Activated CD4-positive, alpha-beta T cell treated with anti-CD3 and anti-CD28 coated beads, Interleukin-2, amount 50 U/mL, for 48 hours (primary cell): ENCODE measurements around the gene SLC9C2.
"Not testable (repeated sequence)": the region's sequence is repeated elsewhere in the genome, so short reads cannot be mapped to it uniquely, and the experiment has no call there.

Source experiments
- DNase-seq, 2 experiments: peaks; one replicate each; pipeline ENCODE4 v3.0.0-alpha.2; 2020

Gene SLC9C2, protein sequence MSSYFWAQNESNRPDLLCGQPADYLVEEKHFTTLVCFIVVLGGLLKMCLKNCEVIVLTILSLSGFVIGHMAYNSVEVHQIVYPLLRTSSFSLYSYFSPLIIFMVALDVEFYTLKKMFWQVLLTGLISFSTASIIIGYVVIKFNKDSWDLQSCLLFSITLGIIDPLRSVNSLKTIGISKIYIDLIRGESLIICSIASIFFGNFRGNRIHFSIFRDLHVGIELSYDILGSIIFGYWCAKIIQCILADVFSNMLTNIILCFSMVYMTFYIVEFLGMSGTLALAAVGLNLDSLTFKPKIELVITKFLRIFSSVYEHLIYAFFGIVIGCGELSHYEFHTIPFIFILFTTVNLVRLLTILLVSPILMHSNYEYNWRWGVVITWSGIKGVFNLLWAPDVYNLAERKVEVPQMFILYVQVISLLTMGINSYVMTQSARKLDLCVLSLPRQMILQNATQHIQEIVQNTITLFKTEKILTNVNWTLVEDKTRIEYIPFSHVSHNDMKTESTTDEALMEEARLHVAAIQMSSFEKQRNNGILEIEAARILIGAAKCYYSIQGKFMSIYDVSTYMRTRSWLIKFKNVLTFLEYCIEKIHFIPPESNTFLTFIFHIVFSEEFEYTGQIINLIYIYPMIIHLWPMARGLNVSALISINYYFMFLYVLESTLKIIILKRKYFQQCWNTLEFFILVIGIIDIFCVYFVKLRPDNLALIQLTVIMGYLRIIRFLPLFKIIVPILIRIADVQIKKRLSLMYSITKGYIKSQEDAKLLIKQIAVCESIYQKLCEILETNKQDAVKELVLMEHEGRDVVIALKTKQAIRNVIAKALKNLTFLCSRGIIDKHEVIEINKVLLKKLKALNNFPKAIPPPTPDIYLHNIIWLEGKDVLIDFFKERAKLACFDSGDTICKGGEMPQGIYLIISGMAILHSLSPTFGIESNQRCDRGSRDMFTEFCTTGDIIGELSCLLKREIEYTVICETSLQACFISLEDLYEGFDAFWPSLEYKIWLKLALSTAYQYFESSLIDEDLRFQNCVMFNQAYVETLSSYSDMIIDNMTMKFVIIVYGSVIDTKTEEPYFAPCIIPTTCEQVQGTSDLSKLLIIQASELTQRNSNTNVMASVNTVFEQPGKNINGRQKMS

DNA sequence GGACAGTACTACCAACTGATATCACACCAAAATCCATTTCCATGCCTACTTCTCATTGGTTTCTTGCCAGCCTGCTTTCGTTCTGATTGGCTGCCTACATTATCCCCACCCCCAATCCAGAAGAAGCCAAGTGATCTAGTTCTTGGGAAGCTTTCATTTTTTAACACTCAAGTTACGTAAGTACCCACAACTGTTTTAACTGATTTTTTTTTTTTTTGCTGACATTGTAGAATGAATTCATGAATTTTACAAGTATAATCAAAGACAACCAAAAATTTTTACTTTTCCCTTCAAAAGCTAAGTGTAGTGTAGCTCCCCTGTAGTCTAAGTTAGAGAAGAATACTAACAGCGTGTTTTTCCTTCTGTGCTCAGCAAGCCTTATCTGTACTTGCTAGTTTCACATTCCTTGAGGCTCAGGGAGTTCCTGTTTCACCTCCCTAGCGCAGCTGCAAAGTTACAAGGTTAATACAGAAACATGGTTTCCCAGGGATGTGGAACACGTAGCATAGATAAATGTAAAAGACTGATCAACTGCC, at the start of gene SLC9C2:
SLC9C2 (minus strand) TSS at position 17 of the 536 bp plus-strand sequence. CDS start 1,296 bp downstream, outside the sequence.
- no peak for DNase-seq

DNA sequence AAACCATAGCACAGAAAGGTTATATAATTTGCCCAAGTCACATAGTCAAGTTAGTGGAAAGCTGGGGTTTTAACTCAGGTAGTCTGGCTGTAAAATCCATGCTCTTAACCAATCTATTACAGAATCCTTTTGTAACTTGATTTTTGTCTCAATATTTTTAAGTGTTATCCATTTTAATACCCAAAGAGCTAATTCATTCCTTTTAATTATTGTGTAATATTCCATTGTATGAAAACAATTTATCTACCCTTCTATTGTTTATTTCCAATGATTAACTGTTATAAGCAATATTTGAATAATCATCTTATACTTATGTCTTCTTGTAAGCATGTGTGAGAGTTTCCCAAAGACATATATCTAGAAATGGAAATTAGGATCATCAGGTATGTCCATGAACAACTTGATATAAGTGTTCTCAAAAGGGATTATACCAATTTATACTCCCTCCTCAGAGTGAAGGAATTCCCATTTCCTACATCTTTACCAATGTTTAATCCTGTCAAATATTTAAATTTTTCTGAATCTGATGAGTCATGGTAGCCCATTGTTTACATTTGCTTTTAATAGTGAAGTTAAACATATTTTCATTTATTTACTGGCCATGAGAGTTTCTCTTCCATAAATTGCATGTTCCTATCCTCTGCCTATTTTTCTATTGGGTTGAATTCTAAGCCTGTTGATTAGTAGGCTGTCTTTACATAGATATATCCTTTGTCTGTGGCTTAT, 46.2 kb upstream of the SLC9C2 start:
- no peak for DNase-seq

DNA sequence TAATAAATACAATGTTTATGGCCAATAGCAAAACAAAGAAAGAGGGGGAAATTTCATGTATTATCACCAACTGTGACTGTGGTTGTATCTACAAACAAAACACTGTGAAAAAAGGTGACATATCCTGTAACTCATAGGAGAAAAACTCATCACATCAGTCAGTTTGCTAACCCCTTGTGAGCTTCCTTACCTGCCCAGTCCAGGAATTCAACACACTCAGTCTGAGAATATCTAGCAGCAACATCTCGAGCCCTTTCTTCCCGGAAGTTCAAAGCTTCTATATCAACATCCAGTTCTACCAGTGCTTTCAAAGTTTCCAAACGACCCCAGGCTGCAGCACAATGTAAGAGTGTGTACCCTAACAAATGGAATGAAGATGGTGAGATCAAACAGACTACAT, 43.8 kb upstream of the SLC9C2 start:
- no peak for DNase-seq

DNA sequence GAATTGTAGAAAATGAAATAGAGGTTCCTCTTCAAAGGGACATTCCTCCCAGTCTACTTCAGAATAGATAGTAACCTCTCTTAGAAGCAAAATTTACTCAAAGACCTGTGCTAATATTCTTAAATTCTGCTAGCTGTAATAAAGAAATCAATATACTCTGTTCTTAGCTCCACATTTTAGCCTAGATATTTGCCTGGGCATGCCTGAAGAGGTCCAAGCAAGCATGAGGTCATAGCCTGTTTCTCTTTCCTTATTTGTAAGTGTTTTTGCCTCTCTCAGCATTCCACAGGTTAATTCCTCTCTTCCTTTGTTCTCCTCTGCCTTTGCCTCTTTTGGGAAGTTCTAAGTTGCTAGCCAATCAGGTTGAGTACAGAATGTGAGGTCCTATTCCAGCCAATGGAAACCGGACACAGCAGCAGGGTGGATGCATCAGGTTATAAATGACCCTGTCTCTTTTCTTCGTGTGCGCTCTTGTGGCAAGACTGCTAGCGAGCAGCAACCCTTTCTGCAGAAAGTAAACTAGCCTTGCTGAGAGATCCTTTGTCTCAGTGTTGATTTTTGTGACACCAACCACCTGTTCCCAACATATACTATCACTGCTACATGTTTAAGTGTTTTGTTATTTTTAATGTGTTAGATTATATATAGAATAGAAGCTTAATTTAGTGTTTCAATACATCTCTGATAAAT, 39.7 kb upstream of the SLC9C2 start:
- DNase-seq: not testable (repeated sequence)

DNA sequence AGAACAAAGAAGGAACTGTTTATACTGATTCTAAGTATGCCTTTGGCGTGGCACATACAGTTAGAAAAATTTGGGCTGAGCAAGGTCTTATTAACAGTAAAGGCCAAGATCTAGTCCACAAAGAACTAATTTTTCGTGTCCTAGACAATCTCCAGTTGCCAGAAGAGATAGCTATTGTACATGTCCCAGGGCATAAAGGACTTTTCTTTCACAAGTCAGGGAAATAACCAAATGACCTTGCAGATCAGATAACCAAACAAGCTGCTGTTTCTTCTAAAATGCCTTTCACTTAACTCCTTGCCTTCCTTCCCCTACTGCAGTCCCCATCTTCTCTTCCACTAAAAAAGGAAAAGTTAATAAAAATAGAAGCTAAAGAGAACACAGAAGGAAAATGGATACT, 36.2 kb upstream of the SLC9C2 start:
- DNase-seq: no peak

DNA sequence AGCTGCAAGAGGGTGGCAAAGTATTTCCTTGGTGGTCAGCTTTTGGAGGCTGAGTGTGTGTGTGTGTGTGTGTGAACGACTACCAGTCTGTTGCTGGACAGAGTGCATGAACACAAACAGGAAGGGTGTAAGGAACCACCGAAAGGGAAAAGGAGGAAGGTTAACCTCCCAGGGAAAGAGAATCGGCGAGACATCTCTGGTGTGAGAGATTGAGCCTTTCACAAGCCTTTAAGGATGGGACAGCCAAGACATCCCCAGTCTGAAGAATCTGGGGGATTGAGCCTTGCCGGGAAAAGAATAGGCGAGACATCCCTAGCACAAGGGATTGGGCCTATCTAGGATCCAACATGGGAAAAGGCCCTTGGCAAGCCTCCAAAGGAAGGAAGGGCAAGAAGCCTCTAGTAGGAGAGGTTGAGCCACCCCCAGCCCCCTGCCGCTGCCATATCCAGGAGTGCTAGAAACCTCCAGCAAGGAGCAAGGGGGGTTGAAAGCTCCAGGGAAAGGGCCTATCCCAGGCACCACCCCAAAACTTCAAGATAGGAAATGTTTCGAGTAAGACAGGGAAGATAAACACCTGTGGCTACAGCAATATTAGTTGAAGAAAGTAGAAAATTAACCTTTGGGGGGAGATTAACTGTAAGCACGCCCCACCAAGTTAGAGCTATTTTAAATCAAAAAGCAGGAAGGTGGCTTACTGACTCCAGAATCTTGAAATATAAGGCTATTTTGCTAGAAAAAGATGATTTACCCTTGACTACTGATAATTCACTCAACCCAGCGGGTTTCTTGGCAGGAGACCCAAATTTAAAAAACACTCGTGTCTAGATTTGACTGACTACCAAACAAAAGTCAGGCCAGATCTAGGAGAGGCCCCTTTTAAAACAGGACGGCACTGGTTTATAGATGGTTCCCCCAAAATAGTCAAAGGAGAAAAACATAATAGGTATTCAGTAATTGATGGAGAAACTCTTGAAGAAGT, 35.5 kb upstream of the SLC9C2 start:
- no peak for DNase-seq

DNA sequence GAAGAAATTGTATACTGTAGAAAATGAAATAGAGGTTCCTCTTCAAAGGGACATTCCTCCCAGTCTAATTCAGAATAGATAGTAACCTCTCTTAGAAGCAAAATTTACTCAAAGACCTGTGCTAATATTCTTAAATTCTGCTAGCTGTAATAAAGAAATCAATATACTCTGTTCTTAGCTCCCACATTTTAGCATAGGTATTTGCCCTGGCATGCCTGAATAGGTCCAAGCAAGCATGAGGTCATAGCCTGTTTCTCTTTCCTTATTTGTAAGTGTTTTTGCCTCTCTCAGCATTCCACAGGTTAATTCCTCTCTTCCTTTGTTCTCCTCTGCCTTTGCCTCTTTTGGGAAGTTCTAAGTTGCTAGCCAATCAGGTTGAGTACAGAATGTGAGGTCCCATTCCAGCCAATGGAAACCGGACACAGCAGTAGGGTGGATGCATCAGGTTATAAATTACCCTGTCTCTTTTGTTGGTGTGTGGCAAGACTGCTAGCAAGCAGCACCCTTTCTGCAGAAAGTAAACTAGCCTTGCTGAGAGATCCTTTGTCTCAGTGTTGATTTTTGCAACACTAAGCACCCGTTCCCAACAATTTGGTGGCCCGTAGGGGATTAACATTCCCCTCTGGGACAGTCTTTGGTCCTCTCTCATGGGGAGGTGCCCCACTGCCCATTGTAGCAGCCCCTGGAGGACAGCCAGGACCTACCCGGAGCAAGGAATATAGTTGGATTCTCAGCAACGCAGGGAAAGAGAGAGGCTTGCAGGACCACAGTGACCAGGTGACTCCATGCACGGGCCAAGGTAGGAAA, 34.6 kb upstream of the SLC9C2 start:
- not testable (repeated sequence) for DNase-seq

DNA sequence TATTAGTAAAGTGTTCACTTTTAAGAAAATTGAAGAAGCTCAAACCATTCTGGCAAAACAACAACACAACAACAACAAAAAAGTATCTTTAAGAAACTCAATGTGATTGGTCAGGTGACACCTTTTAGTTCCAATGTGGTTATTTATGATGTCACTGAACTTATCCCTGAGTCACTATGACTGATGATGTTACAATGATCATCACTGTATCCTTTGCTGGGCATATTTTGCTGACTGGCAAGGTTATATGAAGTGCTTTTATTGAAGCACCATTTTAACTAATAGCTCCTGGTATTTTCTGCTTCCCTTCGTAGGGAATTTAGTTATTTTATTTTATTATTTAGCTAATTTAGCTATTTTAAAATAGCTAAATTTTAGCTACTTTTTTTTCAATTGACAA, 32.2 kb upstream of the SLC9C2 start, which contains the start of gene TEX50:
TEX50 (plus strand) TSS at position 223 of the 400 bp plus-strand sequence. CDS start 184 bp downstream, outside the sequence.
- DNase-seq: no peak

DNA sequence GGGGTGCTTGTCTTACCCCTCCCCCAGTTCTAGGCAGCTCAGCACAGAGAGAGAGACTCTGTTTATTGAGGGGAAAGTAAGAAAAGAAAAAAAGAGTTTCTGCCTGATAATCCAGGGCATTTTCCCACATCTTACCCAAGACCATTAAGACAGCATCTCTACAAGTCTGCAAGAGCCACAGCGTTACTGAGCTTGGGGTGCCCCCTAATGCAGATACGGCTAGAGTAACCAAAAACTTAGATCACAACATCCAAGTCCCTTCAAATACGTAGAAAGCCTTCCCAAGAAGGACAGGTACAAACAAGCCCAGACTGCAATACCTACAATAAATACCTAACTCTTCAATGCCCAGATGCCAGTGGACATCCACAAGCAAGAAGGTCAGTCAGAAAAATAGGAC, 26.0 kb upstream of the SLC9C2 start:
- DNase-seq: no peak

DNA sequence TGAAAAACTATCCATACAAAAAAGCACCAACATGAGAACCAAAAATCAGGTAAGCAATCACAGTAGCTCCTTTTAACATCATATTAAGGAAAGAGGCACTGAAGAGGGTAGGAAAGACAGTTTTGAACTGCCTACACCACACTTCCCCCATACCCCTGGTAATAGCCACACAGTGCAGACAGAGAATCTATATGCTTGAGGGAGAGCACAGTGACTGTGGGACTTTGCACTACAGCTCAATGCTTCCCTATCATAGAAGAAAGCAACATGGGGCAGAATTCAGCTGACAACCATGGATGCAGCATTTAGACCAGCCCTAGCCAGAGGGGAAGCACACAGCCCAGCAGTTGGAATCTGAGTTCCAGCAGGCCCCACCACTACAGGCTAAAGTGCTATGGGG, 24.4 kb upstream of the SLC9C2 start:
- no peak for DNase-seq

DNA sequence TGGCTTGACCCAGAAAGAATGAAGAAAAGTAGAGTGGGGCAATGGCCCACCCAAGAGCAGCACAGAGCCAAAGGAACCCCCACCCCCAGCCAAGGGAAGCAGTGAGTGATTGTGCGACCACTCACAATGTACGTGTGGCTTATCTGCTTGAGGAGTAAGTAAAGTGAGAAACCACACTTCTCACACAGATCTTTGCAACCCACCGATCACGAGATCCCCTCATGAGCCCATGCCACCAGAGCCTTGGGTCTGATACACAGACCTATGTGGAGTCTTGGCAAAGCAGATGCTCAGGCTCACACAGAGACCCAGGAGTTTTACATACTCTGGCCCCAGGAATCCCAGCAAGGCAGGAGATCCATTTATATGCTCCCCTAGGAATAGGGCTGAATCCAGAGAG, 14.0 kb upstream of the SLC9C2 start:
- DNase-seq: no peak

DNA sequence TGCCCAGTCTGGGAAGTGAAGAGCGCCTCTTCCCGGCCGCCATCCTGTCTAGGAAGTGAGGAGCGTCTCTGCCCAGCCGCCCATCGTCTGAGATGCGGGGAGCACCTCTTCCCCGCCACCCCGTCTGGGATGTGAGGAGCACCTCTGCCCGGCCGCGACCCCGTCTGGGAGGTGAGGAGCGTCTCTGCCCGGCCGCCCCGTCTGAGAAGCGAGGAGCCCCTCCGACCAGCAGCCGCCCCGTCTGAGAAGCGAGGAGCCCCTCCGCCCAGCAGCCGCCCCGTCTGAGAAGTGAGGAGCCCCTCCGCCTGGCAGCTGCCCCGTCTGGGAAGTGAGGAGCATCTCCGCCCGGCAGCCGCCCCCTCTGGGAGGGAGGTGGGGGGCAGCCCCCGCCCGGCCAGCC, 10.2 kb upstream of the SLC9C2 start:
- not testable (repeated sequence) for DNase-seq

DNA sequence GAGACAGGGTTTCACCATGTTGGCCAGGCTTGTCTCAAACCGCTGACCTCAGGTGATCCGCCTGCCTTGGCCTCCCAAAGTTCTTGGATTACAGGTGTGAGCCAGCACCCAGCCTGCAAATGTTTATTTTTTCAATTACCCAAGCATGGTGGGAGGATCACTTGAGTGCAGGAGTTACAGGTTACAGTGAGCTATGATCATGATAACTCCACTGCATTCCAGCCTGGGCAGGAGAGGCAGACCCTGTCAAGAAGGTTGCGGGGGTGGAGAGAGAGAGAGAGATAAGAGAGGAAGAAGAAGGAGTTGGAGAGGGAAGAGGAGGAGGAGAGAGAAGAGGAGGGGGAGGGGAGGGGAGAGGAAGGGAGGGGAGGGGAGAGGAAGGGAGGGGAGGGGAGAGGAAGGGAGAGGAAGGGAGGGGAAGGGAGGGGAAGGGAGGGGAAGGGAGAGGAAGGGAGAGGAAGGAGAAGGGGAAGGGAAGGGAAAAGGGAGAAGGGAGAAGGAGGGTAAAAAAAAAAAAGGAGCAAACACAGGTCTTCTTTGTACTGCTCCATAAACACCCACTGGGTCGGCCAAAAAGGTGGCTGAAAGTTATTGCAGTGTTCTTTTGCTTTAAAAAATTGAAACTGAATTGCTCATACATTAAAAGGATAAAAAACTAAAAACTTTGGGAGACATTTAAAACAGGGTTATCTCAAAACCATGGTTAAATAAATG, 5.8 kb upstream of the SLC9C2 start:
- no peak for DNase-seq

DNA sequence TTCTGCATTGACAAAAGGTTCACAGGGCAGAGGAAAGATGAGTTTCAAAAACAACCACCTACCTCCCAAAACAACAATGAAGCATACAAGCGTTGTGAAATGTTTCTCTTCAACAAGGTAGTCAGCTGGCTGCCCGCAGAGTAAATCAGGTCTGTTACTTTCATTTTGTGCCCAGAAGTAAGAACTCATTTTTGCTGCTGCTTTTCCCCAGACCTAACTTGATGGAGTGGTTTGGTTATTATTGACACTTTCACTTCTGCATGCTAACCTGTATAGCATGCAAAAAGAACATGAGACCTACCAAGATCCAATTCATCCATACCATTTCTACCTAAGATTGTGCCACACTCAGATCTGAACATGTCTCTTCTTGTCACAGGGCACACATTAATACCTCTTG, 1.3 kb downstream of the SLC9C2 start:
- no peak for DNase-seq

DNA sequence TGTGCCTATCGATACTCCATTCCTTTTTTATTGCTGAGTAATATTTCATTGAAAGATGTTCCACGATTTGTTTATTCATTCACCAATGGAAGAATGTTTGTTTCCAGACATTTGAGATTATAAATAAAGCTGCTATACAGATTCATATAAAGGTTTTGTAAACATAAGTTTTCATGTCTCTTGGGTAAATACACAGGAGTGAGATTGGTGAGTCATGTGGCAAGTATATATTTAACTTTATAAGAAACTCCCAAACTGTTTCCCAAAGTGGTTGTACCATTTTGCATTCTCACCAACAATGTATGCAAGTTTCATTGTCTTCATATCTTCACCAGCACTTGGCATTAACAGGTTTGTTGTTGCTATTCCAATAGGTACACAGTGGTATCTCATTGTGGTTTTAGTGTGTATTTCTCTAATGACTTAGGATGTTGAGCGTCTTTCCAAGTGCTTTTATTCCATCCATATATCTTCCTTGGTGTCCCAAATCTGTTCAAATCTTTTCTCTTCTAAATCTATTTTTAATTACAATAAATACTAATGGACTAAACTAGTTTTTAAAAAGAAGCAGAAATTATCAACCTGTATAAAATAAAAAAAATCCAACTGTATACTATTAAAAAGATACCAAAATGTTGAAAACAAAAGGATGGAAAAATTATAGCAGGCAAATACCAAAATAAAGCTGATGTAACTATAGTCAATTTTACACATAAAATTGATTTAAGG, 6.6 kb downstream of the SLC9C2 start:
- DNase-seq: no peak

DNA sequence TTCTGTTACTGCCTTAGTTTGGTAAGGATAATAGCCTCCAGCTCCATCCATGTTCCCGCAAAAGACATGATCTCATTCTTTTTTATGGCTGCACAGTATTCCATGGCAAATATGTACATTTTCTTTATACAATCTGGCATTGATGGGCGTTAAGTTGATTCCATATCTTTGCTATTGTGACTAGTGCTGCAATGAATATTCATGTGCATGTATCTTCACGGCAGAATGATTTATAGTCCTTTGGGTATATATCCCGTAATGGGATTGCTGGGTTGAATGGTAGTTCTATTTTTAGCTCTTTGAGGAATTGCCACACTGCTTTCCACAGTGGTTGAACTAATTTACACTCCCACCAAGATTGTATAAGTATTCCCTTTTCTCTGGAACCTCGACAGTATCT, 11.7 kb downstream of the SLC9C2 start:
- not testable (repeated sequence) for DNase-seq

DNA sequence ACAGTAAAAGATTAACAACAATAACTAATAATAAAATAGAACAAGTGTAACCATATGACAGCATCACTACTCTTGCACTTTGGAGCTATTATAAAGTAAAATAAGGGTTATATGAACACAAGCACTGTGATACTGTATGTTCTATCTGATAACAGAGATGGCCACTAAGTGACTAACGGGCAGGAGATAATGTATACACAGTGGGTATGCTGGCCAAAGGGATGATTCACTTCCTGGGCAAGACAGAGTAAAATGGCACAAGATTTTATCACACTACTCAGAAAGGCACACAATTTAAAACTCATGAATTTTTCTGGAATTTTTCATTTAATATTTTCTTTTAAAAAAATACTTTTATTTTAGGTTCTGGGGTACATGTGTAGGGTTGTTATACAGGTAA, 12.3 kb downstream of the SLC9C2 start:
- no peak for DNase-seq
